AG10803 (cell line): ENCODE results near the gene LUZP1.
"Not testable (repeated sequence)": the region's sequence is repeated elsewhere in the genome, so short reads cannot be mapped to it uniquely, and the experiment has no call there.

Experiments
- DNase-seq: peaks from one replicate; pipeline ENCODE4 v3.0.0; 2010; ENCODE audit warnings: low read depth
- H3K4me3 ChIP-seq: 2 replicates; pipeline ENCODE4 v1.5.1; 2011; ENCODE audit warnings: mild to moderate bottlenecking, low read length, control low read depth
- TF ChIP-seq, protein P1 (sequence below): conservative IDR thresholded peaks from 2 replicates; pipeline ENCODE4 v1.5.1; 2011; ENCODE audit warnings: mild to moderate bottlenecking, low read length, control low read depth, inconsistent platforms

LUZP1 gene

DNA sequence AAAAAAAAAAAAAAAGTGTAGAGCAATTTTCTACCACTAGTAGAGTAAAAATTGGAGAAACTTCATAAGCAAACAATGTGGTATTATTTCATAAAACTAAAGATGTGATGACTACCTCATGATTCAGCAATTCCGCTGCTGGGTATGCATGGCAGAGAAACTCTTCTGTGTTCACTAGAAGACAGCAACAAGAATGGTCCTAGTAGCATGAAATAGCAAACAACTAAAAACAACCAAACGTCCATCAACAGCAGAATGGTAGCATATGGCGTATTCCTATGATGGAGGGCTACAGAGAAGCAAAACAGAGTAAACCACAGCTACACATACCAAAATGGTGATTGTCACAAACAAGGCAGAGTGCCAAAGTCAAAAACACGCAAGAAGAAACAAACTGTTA, 29.7 kb upstream of the LUZP1 start:
- DNase-seq = peak; percentile 98

GRCh38 chr1:23196627-23197328, 28.1 kb upstream of the LUZP1 start:
- TF ChIP-seq, protein P1, sequence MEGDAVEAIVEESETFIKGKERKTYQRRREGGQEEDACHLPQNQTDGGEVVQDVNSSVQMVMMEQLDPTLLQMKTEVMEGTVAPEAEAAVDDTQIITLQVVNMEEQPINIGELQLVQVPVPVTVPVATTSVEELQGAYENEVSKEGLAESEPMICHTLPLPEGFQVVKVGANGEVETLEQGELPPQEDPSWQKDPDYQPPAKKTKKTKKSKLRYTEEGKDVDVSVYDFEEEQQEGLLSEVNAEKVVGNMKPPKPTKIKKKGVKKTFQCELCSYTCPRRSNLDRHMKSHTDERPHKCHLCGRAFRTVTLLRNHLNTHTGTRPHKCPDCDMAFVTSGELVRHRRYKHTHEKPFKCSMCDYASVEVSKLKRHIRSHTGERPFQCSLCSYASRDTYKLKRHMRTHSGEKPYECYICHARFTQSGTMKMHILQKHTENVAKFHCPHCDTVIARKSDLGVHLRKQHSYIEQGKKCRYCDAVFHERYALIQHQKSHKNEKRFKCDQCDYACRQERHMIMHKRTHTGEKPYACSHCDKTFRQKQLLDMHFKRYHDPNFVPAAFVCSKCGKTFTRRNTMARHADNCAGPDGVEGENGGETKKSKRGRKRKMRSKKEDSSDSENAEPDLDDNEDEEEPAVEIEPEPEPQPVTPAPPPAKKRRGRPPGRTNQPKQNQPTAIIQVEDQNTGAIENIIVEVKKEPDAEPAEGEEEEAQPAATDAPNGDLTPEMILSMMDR = no peak
- peak; percentile 97 for DNase-seq
- no peak overlapping the region for H3K4me3 ChIP-seq

More for the DNA sequence above, 29.7 kb upstream of the LUZP1 start:
- H3K4me3 ChIP-seq = no peak overlapping the region
- TF ChIP-seq, protein P1 = peak; percentile 34

- H3K4me3 ChIP-seq = peak overlapping the region; percentile 33
- TF ChIP-seq, protein P1 = peak; percentile 6
- peak; percentile 98 for DNase-seq
Observed at GRCh38 chr1:23194119-23194984, 25.7 kb upstream of the LUZP1 start.

DNA sequence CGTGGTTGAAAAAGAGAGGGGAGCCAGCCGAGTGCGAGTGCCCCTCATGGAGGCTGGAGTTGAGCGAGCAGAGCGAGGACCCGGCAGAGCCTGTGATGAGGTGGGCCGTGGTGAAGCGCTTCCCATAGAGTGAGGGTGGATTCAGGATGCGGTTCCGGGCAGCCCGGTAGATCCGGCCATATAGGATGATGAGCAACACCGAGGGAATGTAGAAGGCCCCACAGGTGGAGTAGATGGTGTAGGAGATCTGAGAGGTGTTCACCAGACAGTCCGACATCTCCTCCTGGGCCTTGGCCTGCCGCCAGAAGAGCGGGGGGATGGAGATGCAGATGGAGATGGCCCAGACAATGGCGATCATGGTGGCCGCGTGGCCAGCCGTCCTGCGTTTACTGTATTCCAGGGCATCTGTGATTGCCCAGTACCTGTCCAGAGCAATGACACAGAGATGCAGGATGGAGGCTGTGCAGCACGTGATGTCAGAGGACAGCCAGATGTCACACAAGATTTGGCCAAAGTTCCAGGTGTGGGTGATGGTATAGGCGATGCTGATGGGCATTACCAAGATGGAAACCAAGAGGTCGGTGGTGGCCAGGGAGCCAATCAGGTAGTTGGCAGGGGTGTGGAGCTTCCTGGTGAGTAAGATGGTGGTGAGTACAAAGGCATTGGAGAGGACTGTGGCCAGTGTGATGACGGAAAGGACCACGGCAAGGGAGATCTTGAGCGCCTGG, 24.9 kb upstream of the LUZP1 start:
- H3K4me3 ChIP-seq = no peak overlapping the region
- no peak for DNase-seq
- TF ChIP-seq, protein P1 = no peak

DNA sequence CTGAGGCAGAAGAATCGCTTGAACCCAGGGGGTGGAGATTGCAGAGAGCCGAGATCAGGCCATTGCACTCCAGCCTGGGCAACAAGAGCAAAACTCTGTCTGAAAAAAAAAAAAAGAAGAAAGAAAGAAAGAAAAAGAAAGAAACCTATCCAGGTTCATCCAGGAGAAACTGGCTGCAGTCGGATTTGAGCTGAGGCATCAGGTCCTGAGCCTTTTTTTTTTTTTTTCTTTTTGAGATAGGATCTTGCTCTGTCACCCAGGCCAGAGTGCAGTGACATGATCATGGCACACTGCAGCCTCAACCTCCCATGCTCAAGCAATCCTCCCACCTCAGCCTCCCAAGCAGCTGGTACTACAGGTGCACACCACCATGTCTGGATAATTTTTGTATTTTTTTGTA, 22.5 kb upstream of the LUZP1 start:
- H3K4me3 ChIP-seq = no peak overlapping the region
- TF ChIP-seq, protein P1 = no peak
- DNase-seq = no peak

- H3K4me3 ChIP-seq = not testable (repeated sequence)
- peak; percentile 97 for DNase-seq
Observed at GRCh38 chr1:23188936-23189452, 20.3 kb upstream of the LUZP1 start.

GRCh38 chr1:23188434-23188884, 19.8 kb upstream of the LUZP1 start:
- H3K4me3 ChIP-seq = no peak overlapping the region
- no peak for DNase-seq
- TF ChIP-seq, protein P1 = no peak
